HepG2 (cell line): ENCODE results near the gene ZBED3. TPM values are rescaled to one million over a fixed set of nuclear protein-coding genes. Genes with fewer than 3 reads are reported as not detected.

Experiments used
- ATAC-seq: fragments of 200-7000 bp; cut with Tn5 transposase; 3 replicates; pipeline ENCODE4 v1.9.1; 2020; ENCODE audit warnings: mild to moderate bottlenecking, moderate library complexity
- BruUV-seq: library from RNA; stranded (reverse); fragments of 400-500 nt; replicated peaks from 2 replicates; lab custom pipeline; 2021; lab: Mats Ljungman, UMichigan
- CTCF ChIA-PET: fragments of 300-600 bp; formaldehyde crosslinking; extraction: SDS; loops from one replicate; lab custom pipeline; 2021; ENCODE audit warnings: low total read pairs, inconsistent platforms, low intra/inter-chr PET ratio; lab: Yijun Ruan, JAX
- POLR2A ChIA-PET: fragments of 350-600 bp; sonication (Branson Sonifier 250); formaldehyde crosslinking; loops from one replicate; lab custom pipeline; 2020; ENCODE audit warnings: antibody characterized with exemption, inconsistent platforms; lab: Yijun Ruan, JAX
- DNase-seq: peaks from one replicate; pipeline ENCODE4 v3.0.0-alpha.2; 2015; ENCODE audit warnings: low spot score
- FAIRE-seq: peaks from 3 replicates; lab custom pipeline; 2011; peaks lifted over from hg19 to GRCh38; lab: Jason Lieb, UNC
- H2AFZ ChIP-seq: one replicate; pipeline ENCODE4 v1.6.1; 2011; ENCODE audit warnings: low read length, inconsistent platforms
- H3K27ac ChIP-seq: fragments of 300-600 bp; 3 replicates; pipeline ENCODE4 v1.8.0; 2011; ENCODE audit warnings: mixed run types, mild to moderate bottlenecking, mixed read lengths, low read length, inconsistent platforms; ENCODE audit not compliant: insufficient read depth; ENCODE audit errors: extremely low read length
- H3K27me3 ChIP-seq, 2 experiments: fragments of 200-600 bp in 1 of 2; 2 replicates in 1 of 2; 3 replicates in 1 of 2; pipeline versions ENCODE4 v1.6.0 to v1.8.0; 2011; ENCODE audit warnings: low read length in 2 of 2, mild to moderate bottlenecking in 2 of 2, moderate library complexity in 2 of 2, inconsistent platforms in 1 of 2; ENCODE audit not compliant: insufficient read depth in 2 of 2, control insufficient read depth in 1 of 2
- H3K36me3 ChIP-seq, 2 experiments: fragments of 200-600 bp in 1 of 2; replicated peaks in 1 of 2; 2 replicates in 1 of 2; 3 replicates in 1 of 2; pipeline versions ENCODE4 v1.5.1 to v1.8.0; 2011; ENCODE audit warnings: low read length in 2 of 2, inconsistent platforms in 1 of 2; ENCODE audit not compliant: insufficient read depth in 2 of 2, control insufficient read depth in 1 of 2
- H3K4me1 ChIP-seq: 2 replicates; pipeline ENCODE4 v1.5.1; 2012; ENCODE audit warnings: low read length, inconsistent platforms; ENCODE audit not compliant: insufficient read depth
- H3K4me2 ChIP-seq: 2 replicates; pipeline ENCODE4 v1.6.0; 2011; ENCODE audit warnings: low read depth, low read length, inconsistent platforms
- H3K4me3 ChIP-seq, 3 experiments: fragments of 200-600 bp in 1 of 3; sonication (generic), shearing (Covaris generic) in 1 of 3; replicated peaks in 1 of 3; 2 replicates each; pipeline ENCODE4 v1.5.1; 2011 to 2016; ENCODE audit warnings: low read length in 3 of 3, inconsistent platforms in 2 of 3, low read depth in 2 of 3, mild to moderate bottlenecking in 2 of 3, control low read depth in 1 of 3, mixed read lengths in 1 of 3; ENCODE audit not compliant: insufficient read depth in 1 of 3
- H3K79me2 ChIP-seq: one replicate; pipeline ENCODE4 v1.6.1; 2011; ENCODE audit warnings: low read length, inconsistent platforms; ENCODE audit not compliant: insufficient read depth
- H3K9ac ChIP-seq: 2 replicates; pipeline ENCODE4 v1.6.0; 2011; ENCODE audit warnings: mild to moderate bottlenecking, low read depth, low read length, inconsistent platforms; ENCODE audit not compliant: insufficient read depth
- H3K9me3 ChIP-seq: 2 replicates; pipeline ENCODE4 v1.5.1; 2012; ENCODE audit warnings: mild to moderate bottlenecking, low read length
- H4K20me1 ChIP-seq: 2 replicates; pipeline ENCODE4 v1.6.0; 2011; ENCODE audit warnings: inconsistent platforms, mild to moderate bottlenecking, low read length, moderate library complexity; ENCODE audit not compliant: insufficient read depth
- GTF2F1 ChIP-seq: fragments of 150-350 bp; IDR thresholded peaks from 2 replicates; pipeline ENCODE4 v1.6.1; 2014; ENCODE audit warnings: low read length
- HBP1 ChIP-seq: IDR thresholded peaks from 2 replicates; pipeline ENCODE4 v1.6.1; 2016; ENCODE audit warnings: low read depth, control low read depth
- ZBTB44 ChIP-seq: sonication (generic); formaldehyde crosslinking; IDR thresholded peaks from 2 replicates; pipeline ENCODE4 v1.4.0; 2020; ENCODE audit warnings: missing genetic modification reagents
- ZFP41 ChIP-seq: sonication (generic); formaldehyde crosslinking; IDR thresholded peaks from 2 replicates; pipeline ENCODE4 v1.4.0; 2020; ENCODE audit warnings: mild to moderate bottlenecking, missing genetic modification reagents, borderline replicate concordance
- WGBS: methylation state at CpG from one replicate; pipeline ENCODE4 v1.1.6; 2017; ENCODE audit warnings: low lambda C conversion rate; 5-methylcytosine and 5-hydroxymethylcytosine counted together
- in situ Hi-C: cut with HindIII; loops from 2 replicates; pipeline ENCODE4 v1.10.0; 2017; ENCODE audit warnings: low pct_unique_long_range_greater_than_20kb; ENCODE audit not compliant: extremely low pct_ligation_motif_present
- intact Hi-C: fragments of 100-400 bp; cut with micrococcal nuclease; formaldehyde crosslinking; loops from one replicate; pipeline ENCODE4 v1.10.0; 2022; ENCODE audit not compliant: unreplicated experiment
- polyA plus RNA-seq, 8 experiments: library from polyadenylated mRNA; depleted of rRNA in 3 of 8; stranded (reverse) in 7 of 8; unstranded in 1 of 8; fragments of >200 nt; fragmentation: Illumina TruSeq in 4 of 8; extraction: Trizol in 4 of 8; gene quantifications; 2 replicates each; pipeline versions ENCODE4 v1.2.1 to v1.2.3, GENCODE V29; 2011 to 2016; ENCODE audit warnings: low read depth in 4 of 8, missing spikeins in 1 of 8, mixed read lengths in 1 of 8; ENCODE audit not compliant: insufficient read depth in 1 of 8
- total RNA-seq, 5 experiments: library from RNA; depleted of rRNA; stranded (reverse); fragments of >200 nt; fragmentation: Illumina TruSeq; extraction: Trizol; gene quantifications; 2 replicates each; pipeline ENCODE4 v1.2.3, GENCODE V29; 2016; ENCODE audit warnings: low read depth in 1 of 5
- TF ChIP-seq, protein P1 (sequence below): sonication (generic); formaldehyde crosslinking; IDR thresholded peaks from 2 replicates; pipeline ENCODE4 v1.8.1; 2023; ENCODE audit warnings: missing genetic modification reagents, mild to moderate bottlenecking, borderline replicate concordance

Gene ZBED3
- total and polyA plus RNA-seq, 2 of the 13 experiments (the other 11 are each of a cell fraction or from before 2014, with no cell fraction given), result 2.3 to 8.1 TPM

GRCh38 chr5:77102549-77102948 is 15.5 kb upstream of the ZBED3 start:
- BruUV-seq, result no TSS peak
- DNase-seq (no peak), FAIRE-seq (no peak), ATAC-seq (no peak)
- intact Hi-C loops, result no loop called here
- H3K36me3 ChIP-seq, result no peaks in the 10 kb centered on the region; a peak in 1 of 5 replicates
- H3K79me2 ChIP-seq, result no peaks in the 10 kb centered on the region
- H4K20me1 ChIP-seq, result no peaks in the 10 kb centered on the region
- no peak overlapping the region for H3K4me3 ChIP-seq
- H2AFZ ChIP-seq, result no peak overlapping the region
- H3K9ac ChIP-seq, result no peak overlapping the region
- H3K9me3 ChIP-seq, result no peaks in the 10 kb centered on the region
- no peaks in the 10 kb centered on the region for H3K4me1 ChIP-seq
- H3K27me3 ChIP-seq, result no peaks in the 10 kb centered on the region
- ChIA-PET CTCF (no interaction called here), POLR2A (no interaction called here)
- H3K4me2 ChIP-seq, result no peak overlapping the region
- WGBS, result 84% methylated on average over 7 of the region's 7 CpGs
- TF ChIP-seq GTF2F1 (no peak), ZBTB44 (CRISPR knock-in tag) (no peak), ZFP41 (CRISPR knock-in tag) (no peak)
- TF ChIP-seq, protein P1, sequence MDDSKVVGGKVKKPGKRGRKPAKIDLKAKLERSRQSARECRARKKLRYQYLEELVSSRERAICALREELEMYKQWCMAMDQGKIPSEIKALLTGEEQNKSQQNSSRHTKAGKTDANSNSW (CRISPR knock-in tag), result no peak
- in situ Hi-C loops, result no loop called here
- H3K27ac ChIP-seq, result no peak overlapping the region

DNA sequence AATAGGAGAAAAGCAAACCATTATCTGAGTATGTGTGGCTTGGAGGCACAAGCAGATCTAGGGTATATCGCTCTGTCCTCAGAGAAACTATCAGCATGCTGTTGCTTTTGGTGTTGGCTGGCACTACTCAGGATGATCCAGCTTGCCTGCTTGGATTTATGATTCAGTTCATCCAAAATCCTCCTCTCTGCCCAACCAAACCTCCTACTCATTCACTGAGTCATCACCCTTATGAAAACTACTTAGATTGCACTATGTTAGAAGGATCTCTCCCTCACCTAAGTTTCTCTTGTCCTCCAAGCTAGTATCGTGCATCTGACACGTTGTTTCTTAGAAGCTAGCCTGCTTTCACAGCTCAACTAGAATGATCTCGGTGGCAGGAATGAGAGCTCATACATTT is 14.2 kb upstream of the ZBED3 start:
- no peak for FAIRE-seq
- BruUV-seq, result no TSS peak

More for the DNA sequence above, 14.2 kb upstream of the ZBED3 start:
- no peak for DNase-seq
- no peak overlapping the region for H2AFZ ChIP-seq
- no peaks in the 10 kb centered on the region for H3K27me3 ChIP-seq
- H3K79me2 ChIP-seq, result no peaks in the 10 kb centered on the region
- H3K4me2 ChIP-seq, result no peak overlapping the region
- H3K36me3 ChIP-seq, result no peaks in the 10 kb centered on the region; a peak in 1 of 5 replicates
- H3K27ac ChIP-seq, result no peak overlapping the region
- CTCF ChIA-PET, result no interaction called here
- in situ Hi-C loops, result no loop called here
- no peak for ATAC-seq
- intact Hi-C loops, result no loop called here
- TF ChIP-seq HBP1, result no peak
- TF ChIP-seq, all 625 proteins: peak for 0
- POLR2A ChIA-PET, result interaction anchor here (1.0 kb wide), 1 partner anchor 15 kb away, joined by 5 read pairs; the partner anchor contains the start of gene ZBED3
- no peaks in the 10 kb centered on the region for H4K20me1 ChIP-seq
- no peaks in the 10 kb centered on the region for H3K9me3 ChIP-seq
- no peak overlapping the region for H3K4me3 ChIP-seq
- 91% methylated on average over 4 of the region's 4 CpGs for WGBS
- H3K4me1 ChIP-seq, result no peaks in the 10 kb centered on the region
- H3K9ac ChIP-seq, result no peak overlapping the region
